Endothelial cell of umbilical vein (primary cell): Measurements from ENCODE around the gene FGD5. TPM values are rescaled to one million over a fixed set of nuclear protein-coding genes. Genes with fewer than 3 reads are reported as not detected.

Experiments used
- BruUV-seq: library from RNA; stranded (reverse); fragments of 400-500 nt; replicated peaks from 2 replicates; lab custom pipeline; 2021; lab: Mats Ljungman, UMichigan
- CTCF ChIA-PET: fragments of 300-600, 350-600 bp; sonication (Branson Sonifier 250); formaldehyde crosslinking; loops from one replicate; lab custom pipeline; 2021; ENCODE audit warnings: antibody characterized with exemption, inconsistent platforms; lab: Charles Lee
- POLR2A ChIA-PET: fragments of 300-600, 350-600 bp; sonication (Branson Sonifier 250); formaldehyde crosslinking; loops from one replicate; lab custom pipeline; 2021; ENCODE audit warnings: antibody characterized with exemption, inconsistent platforms; lab: Charles Lee
- DNase-seq: peaks from one replicate; pipeline ENCODE4 v3.0.0-alpha.2; 2011; ENCODE audit warnings: low read depth, low spot score
- FAIRE-seq: peaks from 2 replicates; lab custom pipeline; 2011; peaks lifted over from hg19 to GRCh38; lab: Jason Lieb, UNC
- H2AFZ ChIP-seq: 2 replicates; pipeline ENCODE4 v1.6.0; 2012; ENCODE audit warnings: low read depth, low read length, control low read depth, inconsistent platforms
- H3K27ac ChIP-seq: 2 replicates; pipeline ENCODE4 v1.5.1; 2011; ENCODE audit warnings: low read depth, mild to moderate bottlenecking, control low read depth, low read length, moderate library complexity; ENCODE audit not compliant: insufficient read depth
- H3K27me3 ChIP-seq, 2 experiments: 2 replicates each; pipeline versions ENCODE4 v1.6.0 to v1.6.1; 2011; ENCODE audit warnings: low read length in 2 of 2, mixed read lengths in 1 of 2; ENCODE audit not compliant: control insufficient read depth in 2 of 2, insufficient read depth in 2 of 2
- H3K36me3 ChIP-seq, 2 experiments: 2 replicates in 1 of 2; 3 replicates in 1 of 2; pipeline ENCODE4 v1.5.1; 2011; ENCODE audit warnings: low read length in 2 of 2, mild to moderate bottlenecking in 1 of 2, moderate library complexity in 1 of 2; ENCODE audit not compliant: control insufficient read depth in 2 of 2, insufficient read depth in 2 of 2; ENCODE audit errors: extremely low read depth in 1 of 2
- H3K4me1 ChIP-seq: 3 replicates; pipeline ENCODE4 v1.5.1; 2011; ENCODE audit warnings: mild to moderate bottlenecking, low read length; ENCODE audit not compliant: control insufficient read depth, insufficient read depth; ENCODE audit errors: extremely low read depth
- H3K4me2 ChIP-seq: 2 replicates; pipeline ENCODE4 v1.6.1; 2011; ENCODE audit warnings: low read length, control low read depth, mixed read lengths; ENCODE audit not compliant: insufficient read depth
- H3K4me3 ChIP-seq, 3 experiments: fragments of 200-600 bp in 1 of 3; sonication (generic), shearing (Covaris generic) in 1 of 3; replicated peaks in 1 of 3; 2 replicates each; pipeline ENCODE4 v1.5.1; 2011 to 2016; ENCODE audit warnings: control low read depth in 3 of 3, low read length in 3 of 3, mild to moderate bottlenecking in 2 of 3, inconsistent platforms in 1 of 3, low read depth in 1 of 3, moderate library complexity in 1 of 3; ENCODE audit not compliant: insufficient read depth in 1 of 3
- H3K79me2 ChIP-seq: 2 replicates; pipeline ENCODE4 v1.6.0; 2012; ENCODE audit warnings: low read length, inconsistent platforms; ENCODE audit not compliant: control insufficient read depth, insufficient read depth
- H3K9ac ChIP-seq: replicated peaks from 2 replicates; pipeline ENCODE3; 2011; ENCODE audit warnings: low read length, control low read depth; ENCODE audit not compliant: insufficient read depth; ENCODE audit errors: extremely low read depth
- H3K9me1 ChIP-seq: replicated peaks from 3 replicates; pipeline ENCODE4 v1.6.0; 2011; ENCODE audit warnings: mild to moderate bottlenecking, low read length; ENCODE audit not compliant: control insufficient read depth, insufficient read depth; ENCODE audit errors: extremely low read depth
- H3K9me3 ChIP-seq: replicated peaks from 2 replicates; pipeline ENCODE4 v1.5.1; 2012; ENCODE audit warnings: low read length, inconsistent platforms; ENCODE audit not compliant: control insufficient read depth, insufficient read depth
- H4K20me1 ChIP-seq: replicated peaks from 2 replicates; pipeline ENCODE3; 2011; ENCODE audit warnings: mild to moderate bottlenecking, low read length; ENCODE audit not compliant: control insufficient read depth, insufficient read depth; ENCODE audit errors: extremely low read depth
- CTCF ChIP-seq, 2 donors: IDR thresholded peaks; 1 replicate in 1 of 2; 2 replicates in 1 of 2; pipeline ENCODE4 v1.5.1; 2011; ENCODE audit warnings: low read length in 2 of 2, mild to moderate bottlenecking in 2 of 2, moderate library complexity in 2 of 2, control low read depth in 1 of 2, inconsistent platforms in 1 of 2, low read depth in 1 of 2; ENCODE audit not compliant: insufficient read depth in 1 of 2; ENCODE audit errors: extremely low read depth in 1 of 2
- EZH2 ChIP-seq: IDR thresholded peaks from 2 replicates; pipeline ENCODE4 v1.6.1; 2012; ENCODE audit warnings: borderline replicate concordance, low read depth, mild to moderate bottlenecking, moderate library complexity, low read length, inconsistent platforms; ENCODE audit not compliant: severe bottlenecking
- FOS ChIP-seq: IDR thresholded peaks from 2 replicates; pipeline ENCODE4 v1.6.1; 2011; ENCODE audit warnings: mild to moderate bottlenecking, low read length, moderate library complexity, borderline replicate concordance; ENCODE audit not compliant: insufficient read depth
- GATA2 ChIP-seq: IDR thresholded peaks from 2 replicates; pipeline ENCODE4 v1.7.0; 2011; ENCODE audit warnings: low read depth, mild to moderate bottlenecking, moderate library complexity, mixed read lengths, low read length; ENCODE audit not compliant: insufficient read length, insufficient read depth
- JUN ChIP-seq: IDR thresholded peaks from 2 replicates; pipeline ENCODE4 v1.6.1; 2011; ENCODE audit warnings: borderline replicate concordance, low read depth; ENCODE audit not compliant: insufficient read length, insufficient read depth
- MYC ChIP-seq: IDR thresholded peaks from one replicate; pipeline ENCODE4 v1.6.1; 2011; ENCODE audit warnings: mild to moderate bottlenecking, low read depth, low read length
- POLR2A ChIP-seq: IDR thresholded peaks from 2 replicates; pipeline ENCODE4 v1.6.1; 2012; ENCODE audit warnings: low read depth, mild to moderate bottlenecking, control low read depth, low read length
- POLR2AphosphoS5 ChIP-seq: IDR thresholded peaks from 2 replicates; pipeline ENCODE4 v1.6.1; 2012; ENCODE audit warnings: low read depth, mild to moderate bottlenecking, control low read depth, low read length, moderate library complexity; ENCODE audit not compliant: insufficient read depth
- dilution Hi-C: fragments of 300-500 bp; cut with MboI; formaldehyde crosslinking; loops from one replicate; pipeline ENCODE4 v1.15.0; 2019; ENCODE audit warnings: low sequenced_read_pairs; ENCODE audit not compliant: extremely low pct_ligation_motif_present
- intact Hi-C: fragments of 100-400 bp; cut with micrococcal nuclease; formaldehyde crosslinking; loops from one replicate; pipeline ENCODE4 v1.10.0; 2022
- polyA plus RNA-seq, 4 experiments: library from polyadenylated mRNA; depleted of rRNA in 3 of 4; stranded (reverse) in 3 of 4; unstranded in 1 of 4; fragments of >200 nt; gene quantifications; 2 replicates each; pipeline versions ENCODE4 v1.2.1 to v1.2.3, GENCODE V29; 2011 to 2012; ENCODE audit warnings: missing spikeins in 1 of 4
- total RNA-seq: library from RNA; stranded (reverse); gene quantifications from 2 replicates; pipeline ENCODE4 v1.2.3, GENCODE V29; 2021

FGD5 gene
- total and polyA plus RNA-seq, 2 donors (not counting 3 experiments of a cell fraction or from before 2014, with no cell fraction given), result 49.6 to 134 TPM

DNA sequence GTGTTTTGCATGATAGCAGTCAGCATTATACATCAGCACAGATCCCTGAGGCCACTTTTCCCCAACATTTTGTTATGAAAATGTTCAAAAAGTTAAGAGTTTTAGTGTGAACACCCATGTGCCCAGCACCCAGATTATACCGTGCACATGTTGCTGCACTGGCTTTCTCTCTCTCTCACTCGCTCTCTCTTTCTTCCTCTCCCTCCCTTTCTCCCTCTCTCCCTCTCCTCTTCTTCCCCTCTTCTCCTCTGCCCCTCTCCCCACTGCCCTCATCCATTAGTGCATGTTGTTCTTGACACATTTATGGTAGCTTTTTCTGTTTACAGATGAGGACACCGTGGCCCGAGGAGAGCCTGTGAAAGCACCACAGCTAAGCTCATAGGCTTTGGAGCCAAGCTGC, 7.3 kb downstream of the FGD5 start:
- BruUV-seq, result no TSS peak
- Histone ChIP-seq H3K9me3 (no peaks in the 10 kb centered on the region), H3K27me3 (no peaks in the 10 kb centered on the region), H3K9ac (no peak overlapping the region), H3K36me3 (peaks cover 8 to 32% of the 10 kb centered on the region in 2 experiments), H3K27ac (no peak overlapping the region), H3K79me2 (peaks cover 90% of the 10 kb centered on the region), H3K9me1 (no peaks in the 10 kb centered on the region), H3K4me3 (no peak overlapping the region), H4K20me1 (peaks cover 5% of the 10 kb centered on the region), H2AFZ (no peak overlapping the region), H3K4me1 (peaks cover 38% of the 10 kb centered on the region), H3K4me2 (no peak overlapping the region)
- CTCF ChIA-PET, result interaction anchor here (1.5 kb wide), 1 partner anchor 14 kb away, joined by 3 read pairs; no protein-coding TSS in a partner anchor
- DNase-seq, result no peak
- POLR2A ChIA-PET, result interaction anchor here (0.6 to 0.7 kb wide), 2 partner anchors 16 to 99 kb away, joined by 3 to 11 read pairs; no protein-coding TSS in a partner anchor
- TF ChIP-seq EZH2, result no peak
- TF ChIP-seq MYC, result no peak
- no peak for TF ChIP-seq JUN
- TF ChIP-seq GATA2, result no peak
- no peak for TF ChIP-seq FOS
- TF ChIP-seq CTCF (IDR thresholded peaks at IDR 0.05; ENCODE audit: extremely low read depth in 1 of 2, insufficient read depth in 1 of 2, low read depth in 1 of 2, low read length in 2 of 2), result no peak
- TF ChIP-seq POLR2AphosphoS5, result no peak
- no peak for TF ChIP-seq POLR2A
- intact Hi-C loops, result no loop called here
- FAIRE-seq, result no peak
- dilution Hi-C loops, result loop anchor here (10.0 kb wide), 1 partner anchor 59 kb away; no protein-coding TSS in a partner anchor
